Measurements from ENCODE around the gene TBC1D22A.
A peak's percentile ranks its signal among the peaks of the same experiment; 100 is the strongest.

TBC1D22A gene

GRCh38 chr22:46934746-46935491, 172.5 kb downstream of the TBC1D22A start:
- DNase-seq (ENCODE audit: low spot score) = peak; percentile 89

- DNase-seq (ENCODE audit: low spot score) = no peak
Observed at GRCh38 chr22:46935506-46936377, 173.3 kb downstream of the TBC1D22A start.

GRCh38 chr22:46936378-46936903, 174.0 kb downstream of the TBC1D22A start:
- no peak for DNase-seq (ENCODE audit: low spot score)

- no peak for DNase-seq (ENCODE audit: low spot score)
Observed at GRCh38 chr22:46937185-46937584, 174.7 kb downstream of the TBC1D22A start.

GRCh38 chr22:46937939-46938338, 175.5 kb downstream of the TBC1D22A start:
- DNase-seq (ENCODE audit: low spot score) = no peak

GRCh38 chr22:46941968-46942798, 179.7 kb downstream of the TBC1D22A start:
- DNase-seq (ENCODE audit: low spot score) = no peak

GRCh38 chr22:46942799-46943785, 180.6 kb downstream of the TBC1D22A start:
- DNase-seq (ENCODE audit: low spot score) = no peak

- DNase-seq (ENCODE audit: low spot score) = no peak
Observed at GRCh38 chr22:46945481-46945880, 183.0 kb downstream of the TBC1D22A start.

- DNase-seq (ENCODE audit: low spot score) = no peak
Observed at GRCh38 chr22:46946383-46946962, 184.0 kb downstream of the TBC1D22A start.

- no peak for DNase-seq (ENCODE audit: low spot score)
Observed at GRCh38 chr22:46947516-46948257, 185.2 kb downstream of the TBC1D22A start.

- DNase-seq (ENCODE audit: low spot score) = no peak
Observed at GRCh38 chr22:46948411-46949144, 186.1 kb downstream of the TBC1D22A start.

- no peak for DNase-seq (ENCODE audit: low spot score)
Observed at GRCh38 chr22:46951350-46951749, 188.9 kb downstream of the TBC1D22A start.

GRCh38 chr22:46951973-46952372, 189.5 kb downstream of the TBC1D22A start:
- DNase-seq (ENCODE audit: low spot score) = no peak

- DNase-seq (ENCODE audit: low spot score) = no peak
Observed at GRCh38 chr22:46953968-46954765, 191.7 kb downstream of the TBC1D22A start.

GRCh38 chr22:46954781-46955180, 192.3 kb downstream of the TBC1D22A start:
- no peak for DNase-seq (ENCODE audit: low spot score)

- DNase-seq (ENCODE audit: low spot score) = no peak
Observed at GRCh38 chr22:46956498-46957215, 194.2 kb downstream of the TBC1D22A start.

- no peak for DNase-seq (ENCODE audit: low spot score)
Observed at GRCh38 chr22:46957521-46957920, 195.1 kb downstream of the TBC1D22A start.

Data from hepatic stellate cell (primary cell).